ENCODE data around the gene MAGI2.

MAGI2 gene

GRCh38 chr7:79377097-79377496 lies 76.4 kb downstream of the MAGI2 start:
- TF ChIP-seq, protein P1, sequence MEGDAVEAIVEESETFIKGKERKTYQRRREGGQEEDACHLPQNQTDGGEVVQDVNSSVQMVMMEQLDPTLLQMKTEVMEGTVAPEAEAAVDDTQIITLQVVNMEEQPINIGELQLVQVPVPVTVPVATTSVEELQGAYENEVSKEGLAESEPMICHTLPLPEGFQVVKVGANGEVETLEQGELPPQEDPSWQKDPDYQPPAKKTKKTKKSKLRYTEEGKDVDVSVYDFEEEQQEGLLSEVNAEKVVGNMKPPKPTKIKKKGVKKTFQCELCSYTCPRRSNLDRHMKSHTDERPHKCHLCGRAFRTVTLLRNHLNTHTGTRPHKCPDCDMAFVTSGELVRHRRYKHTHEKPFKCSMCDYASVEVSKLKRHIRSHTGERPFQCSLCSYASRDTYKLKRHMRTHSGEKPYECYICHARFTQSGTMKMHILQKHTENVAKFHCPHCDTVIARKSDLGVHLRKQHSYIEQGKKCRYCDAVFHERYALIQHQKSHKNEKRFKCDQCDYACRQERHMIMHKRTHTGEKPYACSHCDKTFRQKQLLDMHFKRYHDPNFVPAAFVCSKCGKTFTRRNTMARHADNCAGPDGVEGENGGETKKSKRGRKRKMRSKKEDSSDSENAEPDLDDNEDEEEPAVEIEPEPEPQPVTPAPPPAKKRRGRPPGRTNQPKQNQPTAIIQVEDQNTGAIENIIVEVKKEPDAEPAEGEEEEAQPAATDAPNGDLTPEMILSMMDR (IDR thresholded peaks at IDR 0.05): no peak

GRCh38 chr7:79376299-79377025 lies 77.0 kb downstream of the MAGI2 start:
- no peak overlapping the region for H3K27ac ChIP-seq
- H3K4me1 ChIP-seq (ENCODE audit: control insufficient read depth in 1 of 2, insufficient read depth in 1 of 2, low read depth in 1 of 2, low read length in 1 of 2): no peaks in the 10 kb centered on the region
- H3K4me3 ChIP-seq (ENCODE audit: low read depth in 1 of 2, low read length in 1 of 2): no peak overlapping the region
- TF ChIP-seq, protein P1 (IDR thresholded peaks at IDR 0.05): no peak
- no peaks in the 10 kb centered on the region for H3K9me3 ChIP-seq
- no peaks in the 10 kb centered on the region for H3K27me3 ChIP-seq
- H3K36me3 ChIP-seq: no peaks in the 10 kb centered on the region

More at GRCh38 chr7:79377097-79377496, 76.4 kb downstream of the MAGI2 start:
- Histone ChIP-seq H3K9me3 (no peaks in the 10 kb centered on the region), H3K4me3 (ENCODE audit: low read depth in 1 of 2, low read length in 1 of 2) (no peak overlapping the region), H3K27ac (no peak overlapping the region), H3K27me3 (no peaks in the 10 kb centered on the region), H3K36me3 (no peaks in the 10 kb centered on the region), H3K4me1 (ENCODE audit: control insufficient read depth in 1 of 2, insufficient read depth in 1 of 2, low read depth in 1 of 2, low read length in 1 of 2) (no peaks in the 10 kb centered on the region)

- Histone ChIP-seq H3K4me3 (ENCODE audit: low read depth in 1 of 2, low read length in 1 of 2) (no peak overlapping the region), H3K9me3 (no peaks in the 10 kb centered on the region), H3K36me3 (no peaks in the 10 kb centered on the region), H3K4me1 (ENCODE audit: control insufficient read depth in 1 of 2, insufficient read depth in 1 of 2, low read depth in 1 of 2, low read length in 1 of 2) (no peaks in the 10 kb centered on the region), H3K27me3 (no peaks in the 10 kb centered on the region), H3K27ac (no peak overlapping the region)
- TF ChIP-seq, protein P1 (IDR thresholded peaks at IDR 0.05): no peak
These were observed 92.3 kb downstream of the MAGI2 start for GRCh38 chr7:79361214-79361613.

GRCh38 chr7:79359827-79360226 lies 93.6 kb downstream of the MAGI2 start:
- H3K4me3 ChIP-seq (ENCODE audit: low read depth in 1 of 2, low read length in 1 of 2): no peak overlapping the region
- no peak overlapping the region for H3K27ac ChIP-seq
- H3K27me3 ChIP-seq: no peaks in the 10 kb centered on the region
- no peaks in the 10 kb centered on the region for H3K9me3 ChIP-seq
- H3K4me1 ChIP-seq (ENCODE audit: control insufficient read depth in 1 of 2, insufficient read depth in 1 of 2, low read depth in 1 of 2, low read length in 1 of 2): no peaks in the 10 kb centered on the region
- TF ChIP-seq, protein P1 (IDR thresholded peaks at IDR 0.05): no peak
- H3K36me3 ChIP-seq: no peaks in the 10 kb centered on the region

GRCh38 chr7:79357101-79357500 lies 96.4 kb downstream of the MAGI2 start:
- no peaks in the 10 kb centered on the region for H3K36me3 ChIP-seq
- TF ChIP-seq, protein P1 (IDR thresholded peaks at IDR 0.05): no peak
- no peak overlapping the region for H3K4me3 ChIP-seq (ENCODE audit: low read depth in 1 of 2, low read length in 1 of 2)
- H3K4me1 ChIP-seq (ENCODE audit: control insufficient read depth in 1 of 2, insufficient read depth in 1 of 2, low read depth in 1 of 2, low read length in 1 of 2): no peaks in the 10 kb centered on the region
- no peak overlapping the region for H3K27ac ChIP-seq
- no peaks in the 10 kb centered on the region for H3K27me3 ChIP-seq
- H3K9me3 ChIP-seq: no peaks in the 10 kb centered on the region

All from neutrophil (primary cell).